ENCODE data around the gene HTRA2.

The HTRA2 gene

DNA sequence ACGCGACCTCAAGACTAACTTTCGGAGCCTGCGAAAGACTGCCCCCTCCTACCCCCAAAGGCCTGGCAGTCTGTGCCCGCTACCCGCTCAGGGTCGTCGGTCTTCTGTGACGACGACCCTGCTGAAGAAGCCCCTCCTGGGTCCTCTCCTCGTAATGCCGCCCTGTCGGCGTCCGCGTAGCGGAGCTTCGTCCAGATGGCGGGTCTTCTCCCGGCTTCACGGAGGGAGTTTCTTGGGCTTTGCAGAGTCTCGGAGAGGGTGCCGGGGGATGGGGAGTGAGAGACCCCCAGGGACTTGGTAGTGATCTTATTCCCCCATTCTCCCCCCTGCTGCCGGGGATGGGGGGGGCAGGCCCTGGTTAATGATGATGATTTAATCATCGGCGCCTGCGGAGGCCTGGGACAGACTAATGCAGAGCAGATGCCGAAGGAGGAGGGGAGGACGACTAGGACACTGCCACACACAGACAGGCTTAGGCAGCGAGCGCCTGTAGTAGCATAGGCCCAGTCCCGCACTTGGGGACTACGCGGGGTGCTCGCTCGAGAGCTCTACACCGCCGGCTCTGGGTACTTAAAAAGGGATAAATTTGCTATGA is 21.7 kb upstream of the HTRA2 start:
- Histone ChIP-seq H3K4me2 (ENCODE audit: insufficient read depth, low read length) (peak overlapping the region; percentile 89), H2AFZ (ENCODE audit: low read depth, low read length) (peak overlapping the region; percentile 88), H3K27ac (ENCODE audit: low read length) (peak overlapping the region; percentile 96), H3K4me3 (ENCODE audit: low read depth in 1 of 2, low read length in 2 of 2) (peak overlapping the region; percentile 37 to 72), H3K79me2 (ENCODE audit: insufficient read depth, low read length) (peaks cover 14% of the 10 kb centered on the region), H3K9me3 (ENCODE audit: insufficient read depth, low read length, severe bottlenecking) (no peaks in the 10 kb centered on the region), H4K20me1 (ENCODE audit: insufficient read depth, low read length) (no peaks in the 10 kb centered on the region), H3K9ac (ENCODE audit: low read depth, low read length) (peak overlapping the region; percentile 69), H3K27me3 (ENCODE audit: insufficient read depth, low read length, poor library complexity) (peaks cover 5% of the 10 kb centered on the region), H3K4me1 (ENCODE audit: insufficient read depth, low read length) (peaks cover 36% of the 10 kb centered on the region), H3K36me3 (ENCODE audit: insufficient read depth, low read length) (peaks cover 11% of the 10 kb centered on the region)
- ATAC-seq (ENCODE audit: insufficient read depth, low read depth) (peak; percentile 16; the same call in 2 of the 3 replicates), DNase-seq (no peak)
- TF ChIP-seq, protein P1, sequence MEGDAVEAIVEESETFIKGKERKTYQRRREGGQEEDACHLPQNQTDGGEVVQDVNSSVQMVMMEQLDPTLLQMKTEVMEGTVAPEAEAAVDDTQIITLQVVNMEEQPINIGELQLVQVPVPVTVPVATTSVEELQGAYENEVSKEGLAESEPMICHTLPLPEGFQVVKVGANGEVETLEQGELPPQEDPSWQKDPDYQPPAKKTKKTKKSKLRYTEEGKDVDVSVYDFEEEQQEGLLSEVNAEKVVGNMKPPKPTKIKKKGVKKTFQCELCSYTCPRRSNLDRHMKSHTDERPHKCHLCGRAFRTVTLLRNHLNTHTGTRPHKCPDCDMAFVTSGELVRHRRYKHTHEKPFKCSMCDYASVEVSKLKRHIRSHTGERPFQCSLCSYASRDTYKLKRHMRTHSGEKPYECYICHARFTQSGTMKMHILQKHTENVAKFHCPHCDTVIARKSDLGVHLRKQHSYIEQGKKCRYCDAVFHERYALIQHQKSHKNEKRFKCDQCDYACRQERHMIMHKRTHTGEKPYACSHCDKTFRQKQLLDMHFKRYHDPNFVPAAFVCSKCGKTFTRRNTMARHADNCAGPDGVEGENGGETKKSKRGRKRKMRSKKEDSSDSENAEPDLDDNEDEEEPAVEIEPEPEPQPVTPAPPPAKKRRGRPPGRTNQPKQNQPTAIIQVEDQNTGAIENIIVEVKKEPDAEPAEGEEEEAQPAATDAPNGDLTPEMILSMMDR (IDR thresholded peaks at IDR 0.05; ENCODE audit: borderline replicate concordance, extremely low read depth, low read length, poor library complexity, severe bottlenecking), result peak; percentile 7
- no peak for TF ChIP-seq EZH2 (IDR thresholded peaks at IDR 0.05; ENCODE audit: borderline replicate concordance, low read depth, low read length, severe bottlenecking)

DNA sequence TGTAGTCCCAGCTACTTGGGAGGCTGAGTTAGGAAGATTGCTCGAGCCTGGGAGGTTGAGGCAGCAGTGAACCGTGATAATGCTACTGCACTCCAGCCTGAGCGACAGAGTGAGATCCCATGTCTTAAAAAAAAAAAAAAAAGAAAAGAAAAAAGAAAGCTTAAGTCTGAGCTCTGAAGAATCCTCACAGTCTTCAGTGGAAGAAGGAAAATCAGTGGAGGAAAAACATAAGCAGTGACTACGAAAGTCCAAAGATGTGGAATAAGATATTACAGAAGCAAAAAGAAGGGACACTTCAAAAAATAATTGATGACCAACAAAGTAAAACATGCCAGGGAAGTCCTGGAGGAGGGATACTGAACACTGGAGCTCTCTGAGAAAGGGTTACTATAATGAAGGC is 19.5 kb upstream of the HTRA2 start:
- no peaks in the 10 kb centered on the region for H4K20me1 ChIP-seq (ENCODE audit: insufficient read depth, low read length)
- no peak overlapping the region for H2AFZ ChIP-seq (ENCODE audit: low read depth, low read length)
- H3K27ac ChIP-seq (ENCODE audit: low read length), result no peak overlapping the region
- H3K4me3 ChIP-seq (ENCODE audit: low read depth in 1 of 2, low read length in 2 of 2), result no peak overlapping the region
- H3K27me3 ChIP-seq (ENCODE audit: insufficient read depth, low read length, poor library complexity), result peaks cover 19% of the 10 kb centered on the region
- H3K36me3 ChIP-seq (ENCODE audit: insufficient read depth, low read length), result peaks cover 8% of the 10 kb centered on the region
- no peaks in the 10 kb centered on the region for H3K9me3 ChIP-seq (ENCODE audit: insufficient read depth, low read length, severe bottlenecking)
- peaks cover 37% of the 10 kb centered on the region for H3K4me1 ChIP-seq (ENCODE audit: insufficient read depth, low read length)
- no peak for DNase-seq
- no peak for TF ChIP-seq EZH2 (IDR thresholded peaks at IDR 0.05; ENCODE audit: borderline replicate concordance, low read depth, low read length, severe bottlenecking)
- TF ChIP-seq, protein P1 (IDR thresholded peaks at IDR 0.05; ENCODE audit: borderline replicate concordance, extremely low read depth, low read length, poor library complexity, severe bottlenecking), result no peak
- no peak overlapping the region for H3K4me2 ChIP-seq (ENCODE audit: insufficient read depth, low read length)
- ATAC-seq (ENCODE audit: insufficient read depth, low read depth), result no peak
- H3K9ac ChIP-seq (ENCODE audit: low read depth, low read length), result no peak overlapping the region
- H3K79me2 ChIP-seq (ENCODE audit: insufficient read depth, low read length), result peaks cover 14% of the 10 kb centered on the region

DNA sequence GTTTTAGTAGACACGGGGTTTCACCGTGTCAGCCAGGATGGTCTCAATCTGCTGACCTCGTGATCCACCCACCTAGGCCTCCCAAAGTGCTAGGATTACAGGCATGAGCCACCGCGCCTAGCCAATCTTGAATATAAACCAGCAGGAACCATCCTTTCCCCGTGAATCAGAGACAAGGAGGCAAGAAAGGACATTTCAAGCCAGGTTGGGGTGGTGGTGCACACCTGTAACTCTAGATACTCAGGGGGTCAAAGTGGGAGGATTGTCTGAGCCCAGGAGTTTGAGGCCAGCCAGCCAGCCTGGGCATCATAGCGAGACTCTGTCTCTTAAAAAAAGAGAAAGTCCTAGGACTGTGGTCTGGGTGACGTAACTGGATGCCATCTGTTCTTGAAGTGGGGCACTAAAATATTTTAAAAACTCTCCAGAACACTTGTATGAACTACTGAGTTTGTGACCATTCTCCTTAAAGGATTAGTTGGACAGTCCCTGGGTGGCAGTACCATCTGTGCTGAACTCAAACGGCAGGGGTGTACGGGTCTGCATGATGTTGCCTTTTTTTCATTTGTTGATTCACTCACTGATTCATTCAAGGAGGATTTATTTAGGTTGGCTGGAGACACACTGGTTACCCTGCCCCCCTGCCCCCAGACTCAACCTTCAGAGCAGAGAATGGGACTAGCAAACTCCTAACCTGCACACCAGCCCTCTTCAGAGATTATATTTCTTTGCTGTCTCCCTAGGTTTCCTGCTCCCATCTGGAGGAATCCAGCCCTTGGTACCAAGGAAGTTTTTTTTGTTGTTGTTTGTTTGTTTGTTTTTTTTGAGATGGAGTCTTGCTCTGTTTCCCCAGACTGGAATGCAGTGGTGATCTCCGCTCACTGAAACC is 18.4 kb upstream of the HTRA2 start:
- DNase-seq, result no peak

More for the DNA sequence above, 18.4 kb upstream of the HTRA2 start:
- Histone ChIP-seq H4K20me1 (ENCODE audit: insufficient read depth, low read length) (no peaks in the 10 kb centered on the region), H3K4me3 (ENCODE audit: low read depth in 1 of 2, low read length in 2 of 2) (no peak overlapping the region), H3K36me3 (ENCODE audit: insufficient read depth, low read length) (no peaks in the 10 kb centered on the region; the same call in 1 of the 2 replicates), H3K79me2 (ENCODE audit: insufficient read depth, low read length) (peaks cover 7% of the 10 kb centered on the region), H3K4me1 (ENCODE audit: insufficient read depth, low read length) (peaks cover 26% of the 10 kb centered on the region), H3K4me2 (ENCODE audit: insufficient read depth, low read length) (no peak overlapping the region), H3K9me3 (ENCODE audit: insufficient read depth, low read length, severe bottlenecking) (no peaks in the 10 kb centered on the region), H3K27me3 (ENCODE audit: insufficient read depth, low read length, poor library complexity) (peaks cover 19% of the 10 kb centered on the region), H2AFZ (ENCODE audit: low read depth, low read length) (no peak overlapping the region), H3K27ac (ENCODE audit: low read length) (no peak overlapping the region), H3K9ac (ENCODE audit: low read depth, low read length) (no peak overlapping the region)
- ATAC-seq (ENCODE audit: insufficient read depth, low read depth), result no peak
- TF ChIP-seq EZH2 (IDR thresholded peaks at IDR 0.05; ENCODE audit: borderline replicate concordance, low read depth, low read length, severe bottlenecking), result no peak
- TF ChIP-seq, protein P1 (IDR thresholded peaks at IDR 0.05; ENCODE audit: borderline replicate concordance, extremely low read depth, low read length, poor library complexity, severe bottlenecking), result no peak

Data from DND-41 (cell line).